SJSA1 (cell line): Measurements from ENCODE around the gene CDKL2. TPM values are rescaled to one million over a fixed set of nuclear protein-coding genes. Genes with fewer than 3 reads are reported as not detected.

Experiments used
- DNase-seq, 2 experiments: peaks; one replicate each; pipeline ENCODE4 v3.0.0-alpha.2; 2015 to 2020; ENCODE audit warnings: low spot score in 2 of 2, low read depth in 1 of 2
- H3K27ac ChIP-seq: fragments of 250-450 bp; sonication (Bioruptor Pico); 2 replicates; pipeline ENCODE4 v1.5.1; 2020; ENCODE audit warnings: mild to moderate bottlenecking, moderate library complexity
- H3K27me3 ChIP-seq: fragments of 250-450 bp; sonication (Bioruptor Pico); replicated peaks from 2 replicates; pipeline ENCODE4 v1.5.1; 2020; ENCODE audit warnings: mild to moderate bottlenecking, moderate library complexity
- H3K36me3 ChIP-seq: fragments of 250-450 bp; sonication (Bioruptor Pico); 2 replicates; pipeline ENCODE4 v1.5.1; 2020; ENCODE audit warnings: mild to moderate bottlenecking
- H3K4me1 ChIP-seq: fragments of 250-450 bp; sonication (Bioruptor Pico); replicated peaks from 2 replicates; pipeline ENCODE4 v1.6.1; 2021; ENCODE audit warnings: mild to moderate bottlenecking
- H3K4me3 ChIP-seq: fragments of 250-450 bp; sonication (Bioruptor Pico); 2 replicates; pipeline ENCODE4 v1.5.1; 2020; ENCODE audit warnings: mild to moderate bottlenecking
- H3K9me3 ChIP-seq: fragments of 250-450 bp; sonication (Bioruptor Pico); replicated peaks from 2 replicates; pipeline ENCODE4 v1.5.1; 2020; ENCODE audit warnings: mild to moderate bottlenecking
- total RNA-seq: library from RNA; depleted of rRNA; stranded (reverse); fragments of >200 nt; shearing (Covaris generic); gene quantifications from 2 replicates; pipeline ENCODE4 v1.2.3, GENCODE V29; 2014

The CDKL2 gene
- total RNA-seq, 1 experiment from 2014 or later: 0.37 TPM

DNA sequence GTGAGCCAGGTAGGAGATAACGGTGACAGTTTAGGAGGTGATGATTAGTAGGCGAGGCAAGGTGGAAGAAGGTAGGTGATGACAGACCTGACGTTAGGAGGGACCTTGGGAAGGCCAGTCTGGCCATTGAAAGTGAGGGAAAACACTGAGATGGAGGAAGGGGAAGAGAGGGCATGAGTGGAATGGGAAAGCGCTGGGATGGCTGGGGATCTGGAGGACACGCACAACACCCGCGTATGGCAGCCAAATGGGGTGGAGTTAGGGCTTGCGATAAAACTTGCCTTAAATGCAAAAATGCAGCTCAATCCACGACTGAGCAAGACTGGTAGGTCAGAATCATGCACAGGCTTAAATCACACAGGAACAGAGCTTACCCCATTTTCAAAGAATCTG, 605 bp upstream of the CDKL2 start:
- Histone ChIP-seq H3K4me3 (peak overlapping the region; percentile 41), H3K27me3 (no peaks in the 10 kb centered on the region), H3K4me1 (no peaks in the 10 kb centered on the region), H3K9me3 (no peaks in the 10 kb centered on the region), H3K27ac (no peak overlapping the region), H3K36me3 (no peaks in the 10 kb centered on the region)
- no peak for DNase-seq

- H3K4me1 ChIP-seq: no peaks in the 10 kb centered on the region
- no peaks in the 10 kb centered on the region for H3K36me3 ChIP-seq
- H3K27ac ChIP-seq: no peak overlapping the region
- no peaks in the 10 kb centered on the region for H3K27me3 ChIP-seq
- H3K4me3 ChIP-seq: no peak overlapping the region
- no peaks in the 10 kb centered on the region for H3K9me3 ChIP-seq
- DNase-seq: no peak
These were observed 1.1 kb downstream of the CDKL2 start for GRCh38 chr4:75629239-75629638.

GRCh38 chr4:75623026-75623425, 7.3 kb downstream of the CDKL2 start:
- H3K4me3 ChIP-seq: no peak overlapping the region
- H3K36me3 ChIP-seq: no peaks in the 10 kb centered on the region
- H3K27ac ChIP-seq: no peak overlapping the region
- H3K4me1 ChIP-seq: no peaks in the 10 kb centered on the region
- DNase-seq: no peak
- no peaks in the 10 kb centered on the region for H3K9me3 ChIP-seq
- H3K27me3 ChIP-seq: no peaks in the 10 kb centered on the region

DNA sequence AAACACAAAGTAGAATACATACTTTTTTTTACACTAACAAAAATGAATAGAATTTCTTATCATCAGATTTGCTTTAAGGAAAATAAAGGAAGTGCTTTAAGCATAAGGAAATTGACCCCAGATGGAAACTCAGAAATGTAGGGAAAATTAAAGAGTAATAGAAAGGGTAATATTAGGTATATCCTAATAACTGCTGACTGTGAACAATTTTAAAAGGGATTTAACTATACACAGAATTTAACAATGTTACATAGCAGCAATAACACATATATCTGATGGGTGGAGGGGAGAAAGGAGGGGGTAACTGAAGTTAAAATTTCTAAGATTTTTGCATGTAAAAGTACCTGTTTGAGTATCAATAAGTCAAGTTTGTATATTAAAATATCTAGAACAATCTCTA, 8.6 kb downstream of the CDKL2 start:
- no peaks in the 10 kb centered on the region for H3K9me3 ChIP-seq
- H3K27me3 ChIP-seq: no peaks in the 10 kb centered on the region
- H3K4me1 ChIP-seq: no peaks in the 10 kb centered on the region
- H3K36me3 ChIP-seq: no peaks in the 10 kb centered on the region
- DNase-seq: no peak
- H3K4me3 ChIP-seq: no peak overlapping the region
- no peak overlapping the region for H3K27ac ChIP-seq

- Histone ChIP-seq H3K4me1 (no peaks in the 10 kb centered on the region), H3K27me3 (no peaks in the 10 kb centered on the region), H3K4me3 (no peak overlapping the region), H3K27ac (no peak overlapping the region), H3K9me3 (no peaks in the 10 kb centered on the region), H3K36me3 (no peaks in the 10 kb centered on the region)
- DNase-seq: no peak
These were observed 18.0 kb downstream of the CDKL2 start for GRCh38 chr4:75612306-75612705.

DNA sequence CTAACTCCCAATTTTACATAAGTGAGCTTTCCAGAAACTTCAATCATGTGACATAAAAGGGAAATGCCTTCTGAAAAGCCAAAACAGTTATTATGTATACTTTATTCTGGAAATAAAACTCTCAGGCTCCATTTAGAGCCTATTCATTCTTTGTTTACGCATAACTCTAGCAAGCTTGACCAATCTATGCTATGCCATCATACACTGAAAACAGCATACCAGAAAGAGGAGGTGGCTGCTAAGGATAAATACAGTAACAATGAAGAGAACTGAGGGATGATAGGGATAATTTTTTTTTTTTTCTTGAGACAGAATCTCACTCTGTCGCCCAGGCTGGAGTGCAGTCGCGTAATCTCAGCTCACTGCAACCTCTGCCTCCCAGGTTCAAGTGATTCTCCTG, 24.4 kb downstream of the CDKL2 start:
- peak in 1 of 2 experiments; percentile 32 for DNase-seq
- Histone ChIP-seq H3K4me1 (peaks cover 4% of the 10 kb centered on the region; the same call in 1 of the 2 replicates), H3K4me3 (no peak overlapping the region), H3K36me3 (no peaks in the 10 kb centered on the region), H3K27me3 (no peaks in the 10 kb centered on the region), H3K27ac (no peak overlapping the region), H3K9me3 (no peaks in the 10 kb centered on the region)

DNA sequence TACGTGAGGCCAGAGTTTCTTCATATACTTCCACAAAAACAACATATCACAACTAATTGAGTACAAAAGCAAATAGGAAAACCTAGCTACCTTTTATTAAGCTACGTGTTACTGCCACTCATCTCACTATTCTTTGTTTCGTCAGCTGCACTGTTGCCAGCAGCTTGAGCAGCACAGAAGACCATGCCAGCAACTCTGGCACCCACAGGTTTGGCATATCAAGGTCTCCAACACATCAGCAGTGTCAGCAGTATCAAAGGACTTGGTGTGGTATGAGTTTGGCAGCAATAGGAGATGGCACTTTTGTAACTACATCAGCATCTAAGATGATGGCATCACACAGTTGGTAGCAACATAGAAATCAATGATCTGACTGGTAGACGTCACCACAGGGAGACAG, 30.7 kb downstream of the CDKL2 start:
- no peak overlapping the region for H3K4me3 ChIP-seq
- H3K27me3 ChIP-seq: no peaks in the 10 kb centered on the region
- no peak overlapping the region for H3K27ac ChIP-seq

GRCh38 chr4:75598390-75598789, 31.9 kb downstream of the CDKL2 start:
- Histone ChIP-seq H3K27ac (no peak overlapping the region), H3K36me3 (no peaks in the 10 kb centered on the region)

More for the DNA sequence above, 30.7 kb downstream of the CDKL2 start:
- Histone ChIP-seq H3K36me3 (no peaks in the 10 kb centered on the region), H3K4me1 (no peaks in the 10 kb centered on the region), H3K9me3 (no peaks in the 10 kb centered on the region)
- no peak for DNase-seq

DNA sequence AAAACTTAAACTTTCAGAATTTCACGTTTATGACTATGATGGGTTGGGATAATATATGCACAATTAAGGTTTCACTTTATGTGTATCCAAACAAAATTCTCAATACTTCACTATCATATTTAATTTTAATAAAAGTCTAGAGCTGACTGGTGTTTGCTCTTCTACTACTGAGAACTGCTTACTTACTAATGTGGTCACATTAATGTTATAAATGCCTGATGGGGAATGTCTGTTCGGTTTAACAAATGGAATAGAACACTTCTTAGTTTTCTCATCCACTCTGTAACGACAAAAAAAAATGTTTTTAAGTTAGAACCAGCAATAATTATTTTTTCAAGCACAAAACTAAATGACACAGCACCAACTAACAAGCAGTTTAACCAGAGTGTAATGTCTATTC, 34.3 kb downstream of the CDKL2 start:
- no peaks in the 10 kb centered on the region for H3K4me1 ChIP-seq
- H3K36me3 ChIP-seq: no peaks in the 10 kb centered on the region

More at GRCh38 chr4:75598390-75598789, 31.9 kb downstream of the CDKL2 start:
- no peak for DNase-seq
- Histone ChIP-seq H3K4me1 (no peaks in the 10 kb centered on the region), H3K4me3 (no peak overlapping the region), H3K9me3 (no peaks in the 10 kb centered on the region), H3K27me3 (no peaks in the 10 kb centered on the region)

DNA sequence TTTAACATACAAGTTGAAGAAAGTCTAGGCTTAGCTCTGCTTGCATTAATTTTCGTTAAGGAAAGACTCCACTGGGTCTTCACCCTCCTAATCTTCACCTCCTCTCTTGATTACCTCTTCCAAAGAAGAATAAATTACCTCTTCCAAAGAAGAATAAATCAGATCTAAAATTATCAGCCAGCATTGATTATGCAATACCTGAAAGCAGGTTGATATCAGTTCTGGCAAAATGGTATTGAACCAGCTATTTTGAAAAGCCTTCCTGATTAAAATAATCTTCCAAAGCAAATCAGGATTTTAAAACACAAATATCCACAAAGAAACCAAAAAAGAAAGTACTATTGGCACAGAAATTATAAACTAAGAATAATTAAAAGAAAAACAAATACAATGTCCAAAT, 36.9 kb downstream of the CDKL2 start:
- Histone ChIP-seq H3K36me3 (no peaks in the 10 kb centered on the region), H3K4me1 (no peaks in the 10 kb centered on the region), H3K27me3 (no peaks in the 10 kb centered on the region), H3K27ac (no peak overlapping the region), H3K9me3 (no peaks in the 10 kb centered on the region), H3K4me3 (no peak overlapping the region)
- DNase-seq: no peak

More for the DNA sequence above, 34.3 kb downstream of the CDKL2 start:
- H3K27ac ChIP-seq: no peak overlapping the region
- no peak overlapping the region for H3K4me3 ChIP-seq
- DNase-seq: no peak
- no peaks in the 10 kb centered on the region for H3K9me3 ChIP-seq
- no peaks in the 10 kb centered on the region for H3K27me3 ChIP-seq

- DNase-seq: no peak
- H3K27me3 ChIP-seq: no peaks in the 10 kb centered on the region
- no peak overlapping the region for H3K27ac ChIP-seq
- no peaks in the 10 kb centered on the region for H3K9me3 ChIP-seq
- no peaks in the 10 kb centered on the region for H3K4me1 ChIP-seq
- H3K36me3 ChIP-seq: no peaks in the 10 kb centered on the region
- no peak overlapping the region for H3K4me3 ChIP-seq
These were observed 46.3 kb downstream of the CDKL2 start for GRCh38 chr4:75584067-75584466.

DNA sequence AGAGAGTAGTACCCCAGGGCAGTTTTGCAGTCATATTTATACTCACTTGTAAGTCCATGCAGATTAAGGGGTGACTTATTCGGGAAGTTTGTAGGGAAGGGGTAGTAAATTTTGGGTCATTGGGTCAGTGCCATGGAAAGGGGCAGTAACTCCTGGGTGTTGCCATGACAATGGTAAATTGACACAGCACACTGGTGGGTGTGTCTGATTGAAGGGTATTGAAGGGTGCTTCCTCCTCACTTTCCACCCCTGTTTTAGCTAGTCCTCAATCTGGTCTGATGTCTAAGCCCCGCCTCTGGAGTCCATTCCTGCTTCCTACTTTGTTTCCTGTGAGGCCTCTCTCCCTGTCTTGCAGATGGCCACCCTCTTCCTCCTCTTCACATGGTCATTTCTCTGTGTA, 62.6 kb downstream of the CDKL2 start:
- Histone ChIP-seq H3K36me3 (no peaks in the 10 kb centered on the region), H3K27ac (no peak overlapping the region), H3K4me1 (no peaks in the 10 kb centered on the region)

GRCh38 chr4:75566911-75567310, 63.4 kb downstream of the CDKL2 start:
- H3K4me3 ChIP-seq: no peak overlapping the region

More for the DNA sequence above, 62.6 kb downstream of the CDKL2 start:
- no peaks in the 10 kb centered on the region for H3K9me3 ChIP-seq
- no peak overlapping the region for H3K4me3 ChIP-seq
- 0 out of 2 replicates have a peak, but pooled peaks cover 4% of the 10 kb centered on the region for H3K27me3 ChIP-seq
- DNase-seq: no peak

DNA sequence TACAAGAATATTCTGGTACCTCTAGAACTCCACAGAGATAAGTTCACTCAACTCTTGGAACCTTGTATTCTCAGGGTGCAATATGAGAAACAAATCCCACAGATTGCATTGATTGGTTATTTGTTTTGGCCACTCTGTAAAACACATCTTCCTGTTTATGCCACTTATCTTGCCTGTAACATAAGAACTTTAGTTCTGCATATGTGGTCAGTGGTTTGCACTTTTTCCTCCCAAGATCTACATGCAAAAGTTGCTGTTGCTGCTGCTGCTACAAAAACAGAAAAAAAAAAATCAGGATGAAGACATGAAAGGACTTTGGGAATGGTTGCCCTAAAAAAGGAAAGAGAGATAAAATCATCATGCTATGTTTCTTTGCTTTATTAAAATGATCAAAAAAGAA, 64.8 kb downstream of the CDKL2 start:
- H3K27ac ChIP-seq: no peak overlapping the region
- H3K4me3 ChIP-seq: no peak overlapping the region
- no peaks in the 10 kb centered on the region for H3K4me1 ChIP-seq
- DNase-seq: no peak
- no peaks in the 10 kb centered on the region for H3K36me3 ChIP-seq
- H3K27me3 ChIP-seq: 0 out of 2 replicates have a peak, but pooled peaks cover 4% of the 10 kb centered on the region
- no peaks in the 10 kb centered on the region for H3K9me3 ChIP-seq

More at GRCh38 chr4:75566911-75567310, 63.4 kb downstream of the CDKL2 start:
- Histone ChIP-seq H3K4me1 (no peaks in the 10 kb centered on the region), H3K27me3 (0 out of 2 replicates have a peak, but pooled peaks cover 4% of the 10 kb centered on the region), H3K9me3 (no peaks in the 10 kb centered on the region), H3K36me3 (no peaks in the 10 kb centered on the region), H3K27ac (no peak overlapping the region)
- DNase-seq: no peak

DNA sequence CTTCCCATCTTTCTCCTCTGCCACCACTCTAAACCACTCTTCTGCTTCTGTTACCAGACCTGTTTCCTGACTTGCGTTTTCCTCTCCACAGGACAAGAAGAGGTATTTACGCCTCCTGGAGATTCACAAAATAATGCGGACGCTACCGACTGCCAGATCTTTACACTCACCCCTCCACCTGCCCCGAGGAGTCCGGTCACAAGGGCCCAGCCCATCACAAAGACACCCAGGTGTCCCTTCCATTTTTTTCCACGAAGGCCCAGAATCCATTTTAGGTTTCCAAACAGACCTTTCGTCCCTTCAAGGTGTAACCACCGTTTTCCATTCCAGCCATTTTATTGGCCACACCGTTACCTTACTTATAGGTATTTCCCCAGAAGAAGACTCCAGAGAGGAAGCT, 66.3 kb downstream of the CDKL2 start:
- H3K9me3 ChIP-seq: no peaks in the 10 kb centered on the region
- no peaks in the 10 kb centered on the region for H3K4me1 ChIP-seq
- 0 out of 2 replicates have a peak, but pooled peaks cover 4% of the 10 kb centered on the region for H3K27me3 ChIP-seq
- DNase-seq: no peak
- H3K4me3 ChIP-seq: no peak overlapping the region
- no peak overlapping the region for H3K27ac ChIP-seq
- H3K36me3 ChIP-seq: no peaks in the 10 kb centered on the region
